Liver (tissue), 9 donors: ENCODE results near the gene GPC3. TPM values are rescaled to one million over a fixed set of nuclear protein-coding genes. Genes with fewer than 3 reads are reported as not detected.

Experiments used
- DNase-seq: peaks from one replicate; pipeline ENCODE4 v3.0.0-alpha.2; 2017; ENCODE audit warnings: low spot score
- H3K27ac ChIP-seq, 2 donors: one replicate each; pipeline ENCODE4 v1.7.0; 2013; ENCODE audit warnings: inconsistent platforms in 2 of 2, low read length in 2 of 2, control low read depth in 1 of 2, low read depth in 1 of 2, mild to moderate bottlenecking in 1 of 2
- H3K27me3 ChIP-seq, 4 donors: one replicate each; pipeline versions ENCODE4 v1.6.1 to v1.7.0; 2013; ENCODE audit warnings: low read length in 3 of 4, inconsistent platforms in 1 of 4, mild to moderate bottlenecking in 1 of 4, moderate library complexity in 1 of 4; ENCODE audit not compliant: control insufficient read depth in 4 of 4, insufficient read depth in 4 of 4
- H3K36me3 ChIP-seq, 4 donors: one replicate each; pipeline versions ENCODE4 v1.6.1 to v1.7.0; 2013; ENCODE audit warnings: low read length in 3 of 4, mild to moderate bottlenecking in 3 of 4, low read depth in 1 of 4, moderate library complexity in 1 of 4; ENCODE audit not compliant: control insufficient read depth in 4 of 4, insufficient read depth in 3 of 4
- H3K4me1 ChIP-seq, 4 donors: one replicate each; pipeline versions ENCODE4 v1.6.1 to v1.7.0; 2013; ENCODE audit warnings: low read length in 3 of 4, mild to moderate bottlenecking in 3 of 4, moderate library complexity in 1 of 4; ENCODE audit not compliant: control insufficient read depth in 4 of 4, insufficient read depth in 4 of 4
- H3K4me3 ChIP-seq, 3 donors: one replicate each; pipeline versions ENCODE4 v1.6.1 to v1.7.0; 2013; ENCODE audit warnings: low read length in 3 of 3, control low read depth in 1 of 3, low read depth in 1 of 3, mild to moderate bottlenecking in 1 of 3
- H3K9ac ChIP-seq, 2 donors: one replicate each; pipeline ENCODE4 v1.7.0; 2013; ENCODE audit warnings: low read length in 2 of 2, mild to moderate bottlenecking in 2 of 2, moderate library complexity in 2 of 2, control low read depth in 1 of 2, low read depth in 1 of 2
- H3K9me3 ChIP-seq, 4 donors: one replicate each; pipeline versions ENCODE4 v1.6.1 to v1.7.0; 2013; ENCODE audit warnings: low read length in 3 of 4; ENCODE audit not compliant: control insufficient read depth in 4 of 4
- CTCF ChIP-seq: fragments of 150-350 bp; IDR thresholded peaks from 2 replicates; pipeline ENCODE4 v1.5.1; 2017; ENCODE audit warnings: improper control_type of control experiment, low read depth, low read length; ENCODE audit not compliant: missing input control
- EGR1 ChIP-seq, 2 donors: IDR thresholded peaks; 2 replicates each; pipeline ENCODE4 v1.6.1; 2016 to 2018; ENCODE audit warnings: antibody characterized with exemption in 2 of 2, low read depth in 2 of 2
- FOXA1 ChIP-seq: IDR thresholded peaks from 2 replicates; pipeline ENCODE4 v1.6.1; 2016; ENCODE audit warnings: antibody characterized with exemption
- FOXA2 ChIP-seq: IDR thresholded peaks from 2 replicates; pipeline ENCODE4 v1.6.1; 2016; ENCODE audit warnings: antibody characterized with exemption
- GABPA ChIP-seq, 2 donors: IDR thresholded peaks in 1 of 2; conservative IDR thresholded peaks in 1 of 2; 2 replicates each; pipeline ENCODE4 v1.6.1; 2016; ENCODE audit warnings: antibody characterized with exemption in 2 of 2, mild to moderate bottlenecking in 1 of 2, moderate library complexity in 1 of 2
- HNF4A ChIP-seq, 2 donors: conservative IDR thresholded peaks; 2 replicates each; pipeline ENCODE4 v1.6.1; 2016; ENCODE audit warnings: antibody characterized with exemption in 2 of 2, mild to moderate bottlenecking in 2 of 2
- HNF4G ChIP-seq: IDR thresholded peaks from 2 replicates; pipeline ENCODE4 v1.6.1; 2016; ENCODE audit warnings: antibody characterized with exemption
- JUND ChIP-seq, 2 donors: IDR thresholded peaks; 2 replicates each; pipeline ENCODE4 v1.6.1; 2016; ENCODE audit warnings: antibody characterized with exemption in 2 of 2
- MAX ChIP-seq: IDR thresholded peaks from 2 replicates; pipeline ENCODE4 v1.6.1; 2016; ENCODE audit warnings: antibody characterized with exemption
- NR2F2 ChIP-seq: IDR thresholded peaks from 2 replicates; pipeline ENCODE4 v1.6.1; 2016; ENCODE audit warnings: antibody characterized with exemption
- RAD21 ChIP-seq, 2 donors: IDR thresholded peaks; 2 replicates each; pipeline ENCODE4 v1.6.1; 2016; ENCODE audit warnings: antibody characterized with exemption in 2 of 2, mild to moderate bottlenecking in 2 of 2
- REST ChIP-seq: IDR thresholded peaks from 2 replicates; pipeline ENCODE4 v1.6.1; 2016; ENCODE audit warnings: antibody characterized with exemption, mild to moderate bottlenecking
- RXRA ChIP-seq, 2 donors: IDR thresholded peaks; 2 replicates each; pipeline ENCODE4 v1.6.1; 2017 to 2018; ENCODE audit warnings: antibody characterized with exemption in 2 of 2, mild to moderate bottlenecking in 1 of 2
- SP1 ChIP-seq: IDR thresholded peaks from 2 replicates; pipeline ENCODE4 v1.6.1; 2018; ENCODE audit warnings: antibody characterized with exemption, mild to moderate bottlenecking
- TAF1 ChIP-seq: conservative IDR thresholded peaks from 2 replicates; pipeline ENCODE4 v1.6.1; 2016; ENCODE audit warnings: antibody characterized with exemption, mild to moderate bottlenecking
- YY1 ChIP-seq: IDR thresholded peaks from 2 replicates; pipeline ENCODE4 v1.6.1; 2016; ENCODE audit warnings: antibody characterized with exemption, mild to moderate bottlenecking
- ZBTB33 ChIP-seq: IDR thresholded peaks from 2 replicates; pipeline ENCODE4 v1.6.1; 2016; ENCODE audit warnings: antibody characterized with exemption
- WGBS: extraction: QIAGEN DNeasy Blood & Tissue Kit; methylation state at CpG from one replicate; pipeline ENCODE4 v1.1.7; 2013; 5-methylcytosine and 5-hydroxymethylcytosine counted together
- polyA plus RNA-seq, 2 donors: library from polyadenylated mRNA; stranded (reverse) in 1 of 2; unstranded in 1 of 2; fragments of 200-250 nt in 1 of 2; fragments of >200 nt in 1 of 2; fragmentation: Nextera tagmentation in 1 of 2; extraction: Ambion mirVana in 1 of 2; gene quantifications; one replicate each; pipeline versions ENCODE4 v1.2.1 to v1.2.3, GENCODE V29; 2013 to 2015
- total RNA-seq, 2 donors: library from RNA; depleted of rRNA; stranded (reverse); fragments of >200 nt; gene quantifications; one replicate each; pipeline ENCODE4 v1.2.3, GENCODE V29; 2014
- TF ChIP-seq, protein P1 (sequence below): IDR thresholded peaks from 2 replicates; pipeline ENCODE4 v1.6.1; 2016; ENCODE audit warnings: antibody characterized with exemption
- donor health status: healthy.
- donor health status: healthy.
- donor health status: healthy.
- donor health status: healthy.
- donor health status: healthy.

Gene GPC3
- total and polyA plus RNA-seq, 4 donors = 0.40 to 1,133 (median 1.5) TPM

DNA sequence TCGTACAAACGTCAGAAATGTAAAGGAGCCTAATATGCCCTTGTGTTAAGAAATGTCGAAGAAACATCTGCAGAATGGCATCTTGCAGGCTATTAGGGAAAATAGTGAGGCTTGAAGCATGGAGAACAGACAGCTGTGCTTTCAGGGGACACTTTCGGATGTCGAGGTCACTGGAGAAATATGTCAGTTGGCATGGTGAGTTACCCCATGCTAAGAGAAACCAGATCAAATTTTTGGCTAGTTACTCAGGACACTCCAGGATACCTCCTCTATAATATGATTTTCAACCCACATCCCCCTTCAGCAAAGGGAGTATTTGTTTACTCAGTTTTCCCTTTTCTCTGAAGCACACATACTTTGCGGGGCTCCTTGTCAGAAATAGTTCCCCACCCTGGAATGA, 171.4 kb downstream of the GPC3 start:
- peaks cover 0 to 2% (median 0%) of the 10 kb centered on the region in 4 donors for H3K4me1 ChIP-seq
- H3K9ac ChIP-seq = no peak overlapping the region
- DNase-seq = no peak
- H3K4me3 ChIP-seq = no peak overlapping the region
- H3K27ac ChIP-seq = no peak overlapping the region
- H3K27me3 ChIP-seq = no peaks in the 10 kb centered on the region
- TF ChIP-seq HNF4A (conservative IDR thresholded peaks at IDR 0.05) (no peak), FOXA1 (no peak), SP1 (no peak), TAF1 (no peak), RAD21 (IDR thresholded peaks at IDR 0.05) (no peak)
- TF ChIP-seq, protein P1, sequence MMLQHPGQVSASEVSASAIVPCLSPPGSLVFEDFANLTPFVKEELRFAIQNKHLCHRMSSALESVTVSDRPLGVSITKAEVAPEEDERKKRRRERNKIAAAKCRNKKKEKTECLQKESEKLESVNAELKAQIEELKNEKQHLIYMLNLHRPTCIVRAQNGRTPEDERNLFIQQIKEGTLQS = no peak
- H3K9me3 ChIP-seq = no peaks in the 10 kb centered on the region
- H3K36me3 ChIP-seq = no peaks in the 10 kb centered on the region
- WGBS = 80% methylated on average over 6 of the region's 6 CpGs

GRCh38 chrX:133812402-133812801, 173.0 kb downstream of the GPC3 start:
- H3K9ac ChIP-seq = no peak overlapping the region
- H3K36me3 ChIP-seq = no peaks in the 10 kb centered on the region
- H3K27me3 ChIP-seq = no peaks in the 10 kb centered on the region
- 15% methylated on average over 3 of the region's 3 CpGs for WGBS
- TF ChIP-seq NR2F2 (no peak), ZBTB33 (no peak), CTCF (no peak), HNF4G (no peak), REST (no peak), RAD21 (IDR thresholded peaks at IDR 0.05) (no peak), TAF1 (no peak), YY1 (no peak), EGR1 (IDR thresholded peaks at IDR 0.05; ENCODE audit: low read depth in 2 of 2) (no peak), FOXA2 (no peak), RXRA (IDR thresholded peaks at IDR 0.05) (no peak), GABPA (IDR thresholded peaks at IDR 0.05 in 1 of 2, conservative IDR thresholded peaks at IDR 0.05 in 1 of 2) (no peak), JUND (IDR thresholded peaks at IDR 0.05) (no peak), MAX (no peak), FOXA1 (no peak), HNF4A (conservative IDR thresholded peaks at IDR 0.05) (no peak), SP1 (no peak)
- TF ChIP-seq, protein P1 = no peak
- no peak for DNase-seq
- peaks cover 0 to 2% (median 0%) of the 10 kb centered on the region in 4 donors for H3K4me1 ChIP-seq
- no peak overlapping the region for H3K4me3 ChIP-seq
- no peak overlapping the region for H3K27ac ChIP-seq
- no peaks in the 10 kb centered on the region for H3K9me3 ChIP-seq
